ENCODE measurements around the gene NIPA2.

NIPA2 gene

DNA sequence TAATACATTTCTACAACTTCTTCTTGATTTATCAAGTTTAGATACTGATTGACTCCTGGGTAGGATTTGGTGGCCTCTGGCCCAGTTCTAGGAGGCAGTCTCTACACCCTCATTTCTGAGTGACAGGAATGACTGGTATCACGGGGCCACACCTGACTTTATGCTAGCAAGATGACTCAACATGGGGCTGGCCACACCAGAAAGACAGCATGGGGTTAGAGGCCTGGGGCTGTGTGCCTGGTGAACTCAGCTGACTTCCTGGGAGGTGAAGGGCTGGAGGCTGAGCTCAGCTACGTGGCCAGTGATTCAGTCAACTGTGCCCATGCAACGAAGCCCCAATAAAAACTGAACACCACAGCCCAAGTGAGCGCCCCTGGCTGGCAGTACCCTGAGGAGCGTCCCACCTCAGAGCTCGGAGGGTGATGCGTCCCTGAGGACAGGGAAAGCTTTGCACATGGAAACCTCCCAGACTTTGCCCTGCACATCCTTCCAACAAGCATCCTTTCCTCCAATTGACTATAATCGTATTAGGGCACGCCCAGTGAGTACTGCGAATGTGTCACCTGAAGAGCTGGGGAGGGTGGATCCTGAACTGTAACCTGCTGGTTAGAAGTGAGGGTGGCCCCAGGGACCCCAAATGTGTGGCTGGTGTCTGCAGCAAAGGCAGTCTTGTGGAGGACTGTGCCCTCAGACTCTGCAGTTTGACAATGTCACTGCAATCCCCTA is 57.2 kb downstream of the NIPA2 start:
- no peak for DNase-seq (ENCODE audit: insufficient read length, low spot score)
- no peak for FAIRE-seq
- TF ChIP-seq, protein P1, sequence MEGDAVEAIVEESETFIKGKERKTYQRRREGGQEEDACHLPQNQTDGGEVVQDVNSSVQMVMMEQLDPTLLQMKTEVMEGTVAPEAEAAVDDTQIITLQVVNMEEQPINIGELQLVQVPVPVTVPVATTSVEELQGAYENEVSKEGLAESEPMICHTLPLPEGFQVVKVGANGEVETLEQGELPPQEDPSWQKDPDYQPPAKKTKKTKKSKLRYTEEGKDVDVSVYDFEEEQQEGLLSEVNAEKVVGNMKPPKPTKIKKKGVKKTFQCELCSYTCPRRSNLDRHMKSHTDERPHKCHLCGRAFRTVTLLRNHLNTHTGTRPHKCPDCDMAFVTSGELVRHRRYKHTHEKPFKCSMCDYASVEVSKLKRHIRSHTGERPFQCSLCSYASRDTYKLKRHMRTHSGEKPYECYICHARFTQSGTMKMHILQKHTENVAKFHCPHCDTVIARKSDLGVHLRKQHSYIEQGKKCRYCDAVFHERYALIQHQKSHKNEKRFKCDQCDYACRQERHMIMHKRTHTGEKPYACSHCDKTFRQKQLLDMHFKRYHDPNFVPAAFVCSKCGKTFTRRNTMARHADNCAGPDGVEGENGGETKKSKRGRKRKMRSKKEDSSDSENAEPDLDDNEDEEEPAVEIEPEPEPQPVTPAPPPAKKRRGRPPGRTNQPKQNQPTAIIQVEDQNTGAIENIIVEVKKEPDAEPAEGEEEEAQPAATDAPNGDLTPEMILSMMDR (IDR thresholded peaks at IDR 0.05; ENCODE audit: insufficient read depth, missing control alignments): no peak

DNA sequence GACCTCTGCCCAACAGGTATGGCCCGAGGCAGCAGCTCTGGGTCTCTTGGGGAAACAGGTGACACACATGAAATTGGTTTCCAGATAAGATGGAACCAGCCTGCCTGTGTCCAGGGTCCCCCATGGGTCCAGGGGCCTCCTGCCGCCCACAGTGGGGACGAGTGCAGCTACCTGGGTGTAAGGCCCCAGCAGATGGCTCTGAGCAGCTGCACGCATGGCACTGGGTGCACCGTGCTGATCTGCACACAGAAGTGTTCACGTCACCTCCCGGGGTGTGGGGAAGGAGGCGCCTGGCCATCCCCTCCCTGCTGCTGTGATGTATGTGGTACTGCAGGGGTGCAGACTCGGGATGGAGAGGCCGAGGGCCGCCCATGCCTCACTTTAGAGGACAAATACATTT is 63.6 kb downstream of the NIPA2 start:
- no peak for FAIRE-seq
- TF ChIP-seq, protein P1 (IDR thresholded peaks at IDR 0.05; ENCODE audit: insufficient read depth, missing control alignments): no peak
- no peak for DNase-seq (ENCODE audit: insufficient read length, low spot score)

DNA sequence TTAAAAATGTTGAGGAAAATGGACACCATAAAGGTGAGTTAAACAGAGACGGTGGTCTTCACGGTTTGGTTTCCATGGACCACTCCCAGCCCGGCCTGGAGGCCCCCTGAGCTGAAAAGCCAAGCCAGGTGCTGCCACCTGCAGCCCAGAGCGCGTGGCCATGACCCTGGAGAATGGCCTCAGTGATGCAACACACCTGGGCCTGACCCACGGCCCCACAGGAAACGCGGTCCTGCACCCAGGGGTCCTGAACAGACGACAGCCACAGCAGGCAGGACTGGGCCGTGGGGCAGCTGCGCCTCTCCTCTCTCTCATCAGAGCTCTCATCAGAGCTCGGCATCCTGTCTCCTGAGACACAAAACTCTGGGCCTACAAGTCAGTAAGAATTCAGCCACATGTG is 64.1 kb downstream of the NIPA2 start:
- DNase-seq (ENCODE audit: insufficient read length, low spot score): no peak
- TF ChIP-seq, protein P1 (IDR thresholded peaks at IDR 0.05; ENCODE audit: insufficient read depth, missing control alignments): no peak
- no peak for FAIRE-seq

DNA sequence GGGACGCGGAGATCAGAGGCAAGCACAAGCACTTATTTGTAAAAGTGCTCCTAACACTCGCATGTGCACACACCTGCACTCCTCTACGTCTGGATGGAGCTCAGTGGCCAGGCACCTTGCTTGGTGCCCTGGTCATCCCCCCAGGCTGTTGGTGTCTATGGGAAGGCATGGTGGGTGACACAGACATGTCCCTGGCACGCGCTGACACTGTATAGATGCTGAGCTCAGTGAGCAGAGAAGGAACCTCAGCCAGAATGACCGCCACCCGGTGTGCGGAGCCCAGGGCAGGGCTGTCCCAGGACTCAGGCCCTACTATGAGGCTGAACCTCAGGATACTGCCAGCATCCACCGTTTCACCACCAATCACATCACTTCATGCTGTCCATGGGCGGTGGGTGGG is 64.5 kb downstream of the NIPA2 start:
- no peak for DNase-seq (ENCODE audit: insufficient read length, low spot score)
- FAIRE-seq: no peak
- TF ChIP-seq, protein P1 (IDR thresholded peaks at IDR 0.05; ENCODE audit: insufficient read depth, missing control alignments): no peak

DNA sequence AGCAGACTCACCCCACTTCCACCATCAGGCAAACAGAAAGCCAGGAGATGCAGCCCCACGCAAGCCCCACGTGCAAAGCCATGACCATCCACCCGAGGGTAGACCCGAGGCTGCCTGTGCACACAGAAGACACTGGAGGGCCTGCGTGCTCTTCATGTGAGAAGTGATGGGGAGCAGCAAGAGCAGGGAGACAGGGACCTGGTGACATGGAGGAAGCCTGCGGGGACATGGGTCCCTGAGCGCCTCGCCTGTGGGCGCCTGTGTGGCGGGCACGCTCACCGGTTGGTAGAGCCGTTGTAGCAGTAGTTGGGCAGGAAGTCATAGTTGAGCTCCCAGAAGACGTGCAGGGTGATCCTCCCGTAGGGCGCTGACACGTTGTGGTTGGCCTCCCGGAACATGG is 65.0 kb downstream of the NIPA2 start:
- TF ChIP-seq, protein P1 (IDR thresholded peaks at IDR 0.05; ENCODE audit: insufficient read depth, missing control alignments): no peak
- FAIRE-seq (no peak), DNase-seq (ENCODE audit: insufficient read length, low spot score) (no peak)

DNA sequence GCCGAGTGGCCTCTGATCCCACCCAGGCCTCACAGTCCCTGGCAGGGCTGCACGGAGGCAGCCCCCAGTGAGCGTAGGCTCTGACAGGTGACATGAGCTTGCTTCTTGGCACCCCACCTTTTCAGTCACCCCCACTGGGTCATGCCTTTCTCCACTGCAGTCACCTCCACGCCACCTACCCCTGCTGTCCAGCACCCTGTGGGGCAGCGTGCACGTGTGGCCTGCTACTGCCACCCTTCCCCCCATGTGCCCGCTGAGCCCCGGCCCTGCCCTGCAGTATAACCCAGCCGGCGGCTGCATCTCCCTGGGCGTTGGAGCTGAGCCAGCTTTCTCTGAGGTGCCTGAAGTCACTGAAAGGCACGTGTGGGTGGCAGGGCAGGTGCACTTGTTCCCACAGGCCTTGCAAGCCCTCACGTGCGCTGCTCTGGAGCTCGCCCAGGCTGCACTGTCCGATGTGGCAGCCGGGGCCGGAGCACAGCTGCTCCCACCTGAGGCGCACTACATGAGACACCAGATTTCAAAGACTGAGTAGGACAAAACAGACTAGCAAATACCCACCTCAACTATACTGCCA is 65.6 kb downstream of the NIPA2 start:
- no peak for DNase-seq (ENCODE audit: insufficient read length, low spot score)
- TF ChIP-seq, protein P1 (IDR thresholded peaks at IDR 0.05; ENCODE audit: insufficient read depth, missing control alignments): no peak
- no peak for FAIRE-seq

DNA sequence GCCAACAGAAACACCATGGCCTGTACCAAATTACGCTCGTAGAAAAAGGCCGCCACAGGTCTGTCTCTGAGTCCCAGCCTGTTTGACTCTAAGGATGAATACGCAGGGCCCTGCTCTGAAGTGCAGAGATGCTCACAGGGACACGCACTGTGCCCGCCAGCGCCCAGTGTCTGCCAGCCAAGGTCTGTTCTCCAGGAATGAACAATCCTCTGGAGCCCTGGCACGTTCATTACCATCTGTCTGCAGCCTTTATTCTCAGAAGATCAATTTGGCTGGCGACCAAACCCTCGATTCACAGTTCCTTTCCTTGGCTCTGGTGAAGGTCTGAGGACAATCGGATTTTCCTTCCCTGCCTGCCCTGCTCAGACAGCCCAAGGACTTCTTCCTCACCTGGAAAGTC is 66.3 kb downstream of the NIPA2 start:
- DNase-seq (ENCODE audit: insufficient read length, low spot score) (no peak), FAIRE-seq (no peak)
- TF ChIP-seq, protein P1 (IDR thresholded peaks at IDR 0.05; ENCODE audit: insufficient read depth, missing control alignments): no peak

Measured in D721Med (cell line).